ENCODE results near the gene PPP1R16B. TPM values are rescaled to one million over a fixed set of nuclear protein-coding genes. Genes with fewer than 3 reads are reported as not detected.

PPP1R16B gene
- total RNA-seq, 1 donor: not detected

DNA sequence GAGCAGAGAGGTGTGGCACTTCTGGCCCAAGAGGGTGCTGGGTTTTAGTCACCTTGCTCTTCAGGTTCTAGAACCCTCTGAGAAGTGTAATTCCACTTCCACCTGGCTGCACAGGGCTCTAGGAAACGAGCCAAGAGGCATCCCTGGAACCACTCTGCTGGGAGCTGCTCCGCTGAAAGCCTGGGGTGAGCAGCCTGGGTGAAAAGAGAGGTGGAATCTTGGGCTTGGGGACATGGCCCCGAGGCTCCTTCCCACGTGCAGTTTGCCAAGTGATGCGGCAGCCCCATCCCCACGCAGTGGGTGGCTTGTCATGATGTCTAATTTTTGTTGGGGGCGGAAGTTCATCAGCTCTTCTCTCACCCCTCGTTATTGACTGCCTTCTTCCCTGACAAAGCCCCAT is 32.8 kb downstream of the PPP1R16B start:
- no peak overlapping the region for H3K4me3 ChIP-seq (ENCODE audit: low read depth, low read length)
- TF ChIP-seq, protein P1, sequence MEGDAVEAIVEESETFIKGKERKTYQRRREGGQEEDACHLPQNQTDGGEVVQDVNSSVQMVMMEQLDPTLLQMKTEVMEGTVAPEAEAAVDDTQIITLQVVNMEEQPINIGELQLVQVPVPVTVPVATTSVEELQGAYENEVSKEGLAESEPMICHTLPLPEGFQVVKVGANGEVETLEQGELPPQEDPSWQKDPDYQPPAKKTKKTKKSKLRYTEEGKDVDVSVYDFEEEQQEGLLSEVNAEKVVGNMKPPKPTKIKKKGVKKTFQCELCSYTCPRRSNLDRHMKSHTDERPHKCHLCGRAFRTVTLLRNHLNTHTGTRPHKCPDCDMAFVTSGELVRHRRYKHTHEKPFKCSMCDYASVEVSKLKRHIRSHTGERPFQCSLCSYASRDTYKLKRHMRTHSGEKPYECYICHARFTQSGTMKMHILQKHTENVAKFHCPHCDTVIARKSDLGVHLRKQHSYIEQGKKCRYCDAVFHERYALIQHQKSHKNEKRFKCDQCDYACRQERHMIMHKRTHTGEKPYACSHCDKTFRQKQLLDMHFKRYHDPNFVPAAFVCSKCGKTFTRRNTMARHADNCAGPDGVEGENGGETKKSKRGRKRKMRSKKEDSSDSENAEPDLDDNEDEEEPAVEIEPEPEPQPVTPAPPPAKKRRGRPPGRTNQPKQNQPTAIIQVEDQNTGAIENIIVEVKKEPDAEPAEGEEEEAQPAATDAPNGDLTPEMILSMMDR (IDR thresholded peaks at IDR 0.05; ENCODE audit: insufficient read depth, low read depth, low read length): no peak

DNA sequence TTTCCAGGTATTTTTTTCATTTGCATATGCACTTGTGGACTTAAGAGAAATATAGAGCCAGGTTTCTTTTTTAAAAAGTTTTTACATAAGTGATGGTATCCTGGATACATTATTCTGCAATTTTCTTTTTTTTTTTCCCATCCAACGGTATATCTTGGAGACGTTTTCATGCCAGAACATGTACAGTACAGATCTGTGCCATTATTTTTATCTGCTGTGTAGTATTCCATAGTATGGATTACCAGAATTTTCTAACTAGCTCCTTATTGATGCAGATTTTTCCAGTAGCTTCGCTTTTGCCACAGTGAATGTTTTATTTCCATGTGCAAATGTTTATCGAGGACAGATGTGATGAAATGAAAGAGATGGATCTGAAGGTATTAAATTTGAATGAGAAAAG is 34.1 kb downstream of the PPP1R16B start:
- TF ChIP-seq, protein P1 (IDR thresholded peaks at IDR 0.05; ENCODE audit: insufficient read depth, low read depth, low read length): no peak
- no peak overlapping the region for H3K4me3 ChIP-seq (ENCODE audit: low read depth, low read length)
- no peak for DNase-seq (ENCODE audit: low read depth)

More for the DNA sequence above, 32.8 kb downstream of the PPP1R16B start:
- no peak for DNase-seq (ENCODE audit: low read depth)

DNA sequence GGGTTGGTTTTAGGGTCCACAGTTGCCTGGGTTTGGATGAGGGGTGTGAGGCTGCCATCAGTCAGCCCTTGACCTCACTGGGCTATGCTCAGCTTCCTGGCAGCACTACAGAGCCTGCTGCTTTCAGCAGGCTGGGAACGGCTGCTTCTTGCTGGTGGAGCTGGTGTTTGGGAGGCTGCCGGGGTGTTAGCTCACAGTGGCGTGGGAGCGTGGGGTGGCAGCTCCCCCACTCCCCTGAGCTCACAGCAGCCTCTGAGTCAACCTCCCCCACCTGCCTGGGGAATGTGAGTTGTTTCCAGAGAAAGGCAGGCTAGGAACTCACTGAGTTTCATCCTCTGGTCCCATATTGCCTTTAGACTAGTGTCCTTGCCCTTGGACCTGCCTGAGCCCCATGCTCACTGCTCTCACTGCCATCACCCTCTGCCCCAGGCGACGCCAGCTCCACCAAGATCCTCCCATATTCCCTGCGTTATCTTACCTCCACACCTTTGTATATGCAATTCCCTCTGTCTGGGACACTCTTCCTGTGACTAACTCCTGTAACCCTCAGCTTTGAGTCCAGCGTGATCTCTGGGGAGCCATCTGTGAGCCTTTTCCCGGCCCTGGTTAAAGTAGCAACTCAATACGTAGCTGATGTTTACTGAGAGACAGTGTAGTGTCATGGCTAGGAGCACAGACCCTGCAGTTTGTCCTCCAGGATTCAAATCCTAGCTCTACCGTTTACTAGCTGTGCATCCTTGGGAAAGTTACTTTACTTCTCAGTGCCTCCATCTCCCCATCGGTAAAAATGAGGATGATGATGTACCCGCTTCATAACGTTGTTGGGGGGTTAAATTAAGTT is 34.8 kb downstream of the PPP1R16B start:
- TF ChIP-seq, protein P1 (IDR thresholded peaks at IDR 0.05; ENCODE audit: insufficient read depth, low read depth, low read length): no peak
- peak; percentile 5 for DNase-seq (ENCODE audit: low read depth)
- H3K4me3 ChIP-seq (ENCODE audit: low read depth, low read length): no peak overlapping the region

DNA sequence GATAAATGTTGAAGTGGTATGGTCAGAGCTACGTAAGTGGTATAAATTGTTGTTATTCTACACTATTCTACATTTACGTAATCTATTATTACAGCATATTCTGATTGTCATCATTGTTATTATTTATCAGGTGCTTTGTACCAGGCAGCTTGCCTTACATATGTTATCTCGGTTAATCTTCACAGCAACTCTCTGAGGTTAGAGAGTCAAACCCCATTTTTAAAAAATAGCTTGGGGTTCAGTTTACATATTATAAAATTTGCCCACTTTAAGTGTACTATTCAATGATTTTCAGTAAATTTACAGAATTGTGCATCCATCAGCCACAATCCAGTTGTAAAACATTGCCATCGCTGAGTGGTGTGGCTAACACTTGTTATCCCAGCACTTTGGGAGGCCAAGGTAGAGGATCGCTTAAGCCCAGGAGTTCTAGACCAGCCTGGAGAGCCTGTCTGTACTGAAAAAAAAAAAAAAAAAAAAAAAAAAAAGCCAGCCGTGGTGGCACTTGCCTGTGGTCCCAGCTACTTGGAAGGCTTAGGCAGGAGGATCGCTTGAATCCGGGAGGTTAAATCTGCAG is 35.5 kb downstream of the PPP1R16B start:
- no peak for DNase-seq (ENCODE audit: low read depth)
- no peak overlapping the region for H3K4me3 ChIP-seq (ENCODE audit: low read depth, low read length)
- TF ChIP-seq, protein P1 (IDR thresholded peaks at IDR 0.05; ENCODE audit: insufficient read depth, low read depth, low read length): no peak

DNA sequence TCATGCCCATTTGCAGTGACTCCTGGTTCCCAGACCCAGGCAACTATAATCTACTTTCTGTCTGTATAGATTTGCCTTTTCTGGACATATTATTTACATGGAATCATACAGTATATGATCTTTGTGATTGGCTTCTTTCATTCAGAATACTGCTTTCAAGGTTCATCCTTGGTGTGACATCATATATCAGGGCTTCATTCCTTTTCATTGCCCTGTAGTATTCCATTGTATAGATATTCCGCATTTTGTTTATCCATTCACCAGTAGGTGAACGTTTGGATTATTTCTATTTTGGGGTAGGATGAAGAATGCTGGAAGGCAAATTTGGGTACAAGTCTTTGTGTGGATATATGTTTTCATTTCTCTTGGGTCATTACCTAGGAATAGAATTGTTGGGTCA is 36.1 kb downstream of the PPP1R16B start:
- no peak for DNase-seq (ENCODE audit: low read depth)
- H3K4me3 ChIP-seq (ENCODE audit: low read depth, low read length): no peak overlapping the region
- TF ChIP-seq, protein P1 (IDR thresholded peaks at IDR 0.05; ENCODE audit: insufficient read depth, low read depth, low read length): no peak

DNA sequence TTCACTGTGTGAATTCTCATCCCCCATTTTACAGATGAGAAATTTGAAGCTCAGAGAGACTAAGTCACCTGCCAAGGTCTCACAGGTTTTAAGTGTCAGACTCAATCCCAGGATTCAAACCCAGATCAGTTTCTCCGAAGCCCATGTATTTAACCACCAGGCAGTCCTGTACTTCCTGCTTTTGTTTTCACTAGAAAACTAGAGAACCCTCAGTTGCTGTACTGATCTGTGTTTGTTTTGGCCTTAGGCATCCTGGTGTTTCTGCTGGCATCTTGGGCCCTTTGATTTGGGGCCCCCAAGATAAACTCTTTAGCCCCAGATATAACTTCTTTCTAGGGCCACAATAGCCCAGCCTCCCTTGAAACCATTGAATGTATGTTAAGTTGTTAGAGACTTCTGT is 36.5 kb downstream of the PPP1R16B start:
- DNase-seq (ENCODE audit: low read depth): no peak
- no peak overlapping the region for H3K4me3 ChIP-seq (ENCODE audit: low read depth, low read length)
- TF ChIP-seq, protein P1 (IDR thresholded peaks at IDR 0.05; ENCODE audit: insufficient read depth, low read depth, low read length): no peak

Data from fibroblast of villous mesenchyme (primary cell).